GM12878 (cell line): ENCODE results near the gene PTBP3. TPM values are rescaled to one million over a fixed set of nuclear protein-coding genes. Genes with fewer than 3 reads are reported as not detected.

ENCODE experiments used
- ATAC-seq: fragments of 200-7000 bp; cut with Tn5 transposase; 3 replicates; pipeline ENCODE4 v1.9.1; 2020; ENCODE audit warnings: mild to moderate bottlenecking, moderate library complexity
- BruUV-seq: library from RNA; stranded (reverse); fragments of 400-500 nt; replicated peaks from 2 replicates; lab custom pipeline; 2021; lab: Mats Ljungman, UMichigan
- CTCF ChIA-PET: fragments of 300-600 bp; sonication (Branson Sonifier 250); formaldehyde crosslinking; extraction: SDS; loops from one replicate; lab custom pipeline; 2021; ENCODE audit warnings: inconsistent platforms; lab: Yijun Ruan, JAX
- POLR2A ChIA-PET: fragments of 350-600 bp; formaldehyde crosslinking; extraction: SDS; loops from one replicate; lab custom pipeline; 2021; ENCODE audit warnings: inconsistent platforms; lab: Charles Lee
- RAD21 ChIA-PET: fragments of 300-600 bp; sonication (Branson Sonifier 250); formaldehyde crosslinking; loops from one replicate; lab custom pipeline; 2023; ENCODE audit warnings: antibody characterized with exemption; ENCODE audit not compliant: unreplicated experiment; lab: Charles Lee
- SMC1A ChIA-PET: fragments of 300-600 bp; sonication (Branson Sonifier 250); formaldehyde crosslinking; loops from one replicate; lab custom pipeline; 2023; ENCODE audit not compliant: unreplicated experiment, uncharacterized antibody; lab: Charles Lee
- DNase-seq: peaks from one replicate; pipeline ENCODE4 v3.0.0-alpha.2; 2011; ENCODE audit warnings: low read depth, low spot score
- FAIRE-seq: peaks from 3 replicates; lab custom pipeline; 2011; peaks lifted over from hg19 to GRCh38; lab: Jason Lieb, UNC
- H2AFZ ChIP-seq: 2 replicates; pipeline ENCODE4 v1.6.0; 2011; ENCODE audit warnings: low read depth, low read length, control low read depth; ENCODE audit not compliant: control insufficient read depth
- H3K27ac ChIP-seq: 2 replicates; pipeline ENCODE4 v1.5.1; 2011; ENCODE audit warnings: control low read depth; ENCODE audit not compliant: control insufficient read depth, insufficient read depth
- H3K27me3 ChIP-seq, 2 experiments: replicated peaks in 1 of 2; 2 replicates each; pipeline versions ENCODE4 v1.6.0 to v1.6.1; 2011; ENCODE audit warnings: low read length in 1 of 2; ENCODE audit not compliant: control insufficient read depth in 2 of 2, insufficient read depth in 2 of 2
- H3K36me3 ChIP-seq, 2 experiments: 2 replicates each; pipeline ENCODE4 v1.5.1; 2011; ENCODE audit warnings: low read length in 1 of 2; ENCODE audit not compliant: control insufficient read depth in 2 of 2, insufficient read depth in 2 of 2
- H3K4me1 ChIP-seq: 2 replicates; pipeline ENCODE4 v1.6.1; 2011; ENCODE audit warnings: mild to moderate bottlenecking, low read length, moderate library complexity, mixed read lengths; ENCODE audit not compliant: control insufficient read depth, insufficient read depth
- H3K4me2 ChIP-seq: 2 replicates; pipeline ENCODE4 v1.6.0; 2011; ENCODE audit warnings: control low read depth; ENCODE audit not compliant: control insufficient read depth, insufficient read depth
- H3K4me3 ChIP-seq: fragments of 200-600 bp; sonication (generic); 2 replicates; pipeline ENCODE4 v1.5.1; 2016
- H3K79me2 ChIP-seq: 2 replicates; pipeline ENCODE4 v1.6.0; 2011; ENCODE audit warnings: low read length; ENCODE audit not compliant: control insufficient read depth, insufficient read depth
- H3K9ac ChIP-seq: 2 replicates; pipeline ENCODE4 v1.8.0; 2011; ENCODE audit warnings: low read length, control low read depth, mixed read lengths; ENCODE audit not compliant: control insufficient read depth, insufficient read depth
- H3K9me3 ChIP-seq: replicated peaks from 3 replicates; pipeline ENCODE4 v1.5.1; 2011; ENCODE audit warnings: mild to moderate bottlenecking, low read length; ENCODE audit not compliant: control insufficient read depth, insufficient read depth
- H4K20me1 ChIP-seq: 2 replicates; pipeline ENCODE4 v1.6.0; 2011; ENCODE audit not compliant: control insufficient read depth, insufficient read depth
- ATF2 ChIP-seq: IDR thresholded peaks from 2 replicates; pipeline ENCODE4 v1.6.1; 2012; ENCODE audit warnings: low read length, inconsistent platforms
- BACH1 ChIP-seq: fragments of 450-650 bp; IDR thresholded peaks from 2 replicates; pipeline ENCODE4 v1.6.1; 2017; ENCODE audit warnings: mild to moderate bottlenecking, borderline replicate concordance
- CEBPB ChIP-seq, 2 experiments: fragments of 150-350 bp in 1 of 2; IDR thresholded peaks; 2 replicates each; pipeline ENCODE4 v1.6.1; 2012 to 2014; ENCODE audit warnings: low read depth in 2 of 2, low read length in 2 of 2, borderline replicate concordance in 1 of 2, inconsistent platforms in 1 of 2
- CHD2 ChIP-seq: IDR thresholded peaks from 2 replicates; pipeline ENCODE4 v1.6.1; 2011; ENCODE audit warnings: low read depth, low read length, improper control_type of control experiment, borderline replicate concordance
- ESRRA ChIP-seq: IDR thresholded peaks from 2 replicates; pipeline ENCODE4 v1.6.1; 2012; ENCODE audit warnings: mild to moderate bottlenecking, low read length, improper control_type of control experiment
- HCFC1 ChIP-seq: fragments of 150-350 bp; IDR thresholded peaks from 2 replicates; pipeline ENCODE4 v1.6.1; 2014; ENCODE audit warnings: low read length
- IRF4 ChIP-seq: IDR thresholded peaks from 2 replicates; pipeline ENCODE4 v1.6.1; 2011; ENCODE audit warnings: low read depth, low read length
- KAT2A ChIP-seq: conservative IDR thresholded peaks from 2 replicates; pipeline ENCODE4 v1.6.1; 2011; ENCODE audit warnings: low read depth, low read length; ENCODE audit not compliant: control insufficient read depth
- POLR2AphosphoS5 ChIP-seq: IDR thresholded peaks from 2 replicates; pipeline ENCODE4 v1.6.1; 2011; ENCODE audit warnings: mild to moderate bottlenecking, low read length, inconsistent platforms
- RUNX3 ChIP-seq: IDR thresholded peaks from 2 replicates; pipeline ENCODE4 v1.6.1; 2012; ENCODE audit warnings: low read length, inconsistent platforms
- SUPT20H ChIP-seq: IDR thresholded peaks from 2 replicates; pipeline ENCODE4 v1.6.1; 2011; ENCODE audit warnings: low read depth, mild to moderate bottlenecking, low read length, moderate library complexity, borderline replicate concordance; ENCODE audit not compliant: control insufficient read depth
- USF2 ChIP-seq: IDR thresholded peaks from 2 replicates; pipeline ENCODE4 v1.6.1; 2011; ENCODE audit warnings: low read depth, low read length, improper control_type of control experiment, borderline replicate concordance
- YBX1 ChIP-seq: fragments of 450-650 bp; IDR thresholded peaks from 2 replicates; pipeline ENCODE4 v1.6.1; 2016; ENCODE audit warnings: antibody characterized with exemption
- WGBS: methylation state at CpG from one replicate; pipeline ENCODE4 v1.1.6; 2016; ENCODE audit warnings: low lambda C conversion rate; ENCODE audit not compliant: insufficient replicate concordance, insufficient coverage; ENCODE audit errors: missing lambda C conversion rate; 5-methylcytosine and 5-hydroxymethylcytosine counted together
- in situ Hi-C: fragments of 300-500 bp; cut with MboI; formaldehyde crosslinking; loops from 9 replicates; pipeline ENCODE4 v1.14.3; 2018; ENCODE audit warnings: mixed read lengths
- intact Hi-C: fragments of 100-400 bp; cut with micrococcal nuclease; formaldehyde crosslinking; loops from one replicate; pipeline ENCODE4 v1.14.2; 2022; ENCODE audit not compliant: unreplicated experiment
- polyA plus RNA-seq, 11 experiments: library from polyadenylated mRNA; depleted of rRNA in 4 of 11; unstranded in 6 of 11; stranded (reverse) in 5 of 11; fragments of >200 nt; fragmentation: Nextera tagmentation in 4 of 11; fragmentation: Illumina TruSeq in 1 of 11; extraction: Ambion mirVana in 4 of 11; extraction: Trizol in 1 of 11; gene quantifications; 1 replicate in 1 of 11; 2 replicates in 10 of 11; pipeline versions ENCODE4 v1.2.1 to v1.2.3, GENCODE V29; 2011 to 2016; ENCODE audit warnings: inconsistent platforms in 2 of 11, missing spikeins in 2 of 11, low read depth in 1 of 11
- total RNA-seq, 4 experiments: library from RNA; depleted of rRNA in 3 of 4; stranded (reverse); fragments of >200 nt in 3 of 4; fragmentation: Illumina TruSeq in 1 of 4; extraction: Trizol in 1 of 4; gene quantifications; 2 replicates each; pipeline versions ENCODE4 v1.2.1 to v1.2.3, GENCODE V29; 2013 to 2021

PTBP3 gene
- total and polyA plus RNA-seq, 10 of the 15 experiments (the other 5 are each of a cell fraction or from before 2014, with no cell fraction given): 12.5 to 104 (median 52.7) TPM

GRCh38 chr9:112245126-112245525 is 88.3 kb downstream of the PTBP3 start:
- DNase-seq: no peak
- H3K9ac ChIP-seq: no peak overlapping the region
- in situ Hi-C loops: no loop called here

More at GRCh38 chr9:112245126-112245525, 88.3 kb downstream of the PTBP3 start:
- Histone ChIP-seq H3K4me2 (no peak overlapping the region), H2AFZ (no peak overlapping the region), H3K4me3 (no peak overlapping the region), H3K9me3 (no peaks in the 10 kb centered on the region)
- intact Hi-C loops: no loop called here
- CTCF ChIA-PET: no interaction called here
- BruUV-seq: no TSS peak
- no peak for FAIRE-seq
- TF ChIP-seq POLR2AphosphoS5 (no peak), CEBPB (IDR thresholded peaks at IDR 0.05; ENCODE audit: borderline replicate concordance in 1 of 2, low read depth in 2 of 2, low read length in 2 of 2) (no peak), KAT2A (no peak), IRF4 (no peak), CHD2 (no peak), YBX1 (no peak), RUNX3 (no peak), SUPT20H (no peak), ATF2 (no peak), HCFC1 (no peak), USF2 (no peak), BACH1 (no peak), ESRRA (no peak)
- TF ChIP-seq, all 136 proteins: peak for 0
- POLR2A ChIA-PET: interaction anchor here (0.9 kb wide), 1 partner anchor 11 kb away, joined by 3 read pairs; no protein-coding TSS in a partner anchor
- Histone ChIP-seq H3K27me3 (no peaks in the 10 kb centered on the region), H3K4me1 (peaks cover 13% of the 10 kb centered on the region), H4K20me1 (no peaks in the 10 kb centered on the region), H3K79me2 (no peaks in the 10 kb centered on the region; the same call in 1 of the 2 replicates), H3K27ac (no peak overlapping the region), H3K36me3 (no peaks in the 10 kb centered on the region; a peak in 1 of 4 replicates)
- 98% methylated on average over 5 of the region's 5 CpGs for WGBS
- SMC1A ChIA-PET: interaction anchor here (1.0 to 1.4 kb wide), 3 partner anchors 9 to 11 kb away, joined by 3 to 4 read pairs (median 4); no protein-coding TSS in a partner anchor
- RAD21 ChIA-PET: no interaction called here
- no peak for ATAC-seq
